Activated naive CD4-positive, alpha-beta T cell treated with Interleukin-2 at 50 U/mL for 16 hours (primary cell): ENCODE results near the gene PTPRN2.

Experiments used
- DNase-seq: peaks from one replicate; pipeline ENCODE4 v3.0.0-alpha.2; 2020

The PTPRN2 gene

DNA sequence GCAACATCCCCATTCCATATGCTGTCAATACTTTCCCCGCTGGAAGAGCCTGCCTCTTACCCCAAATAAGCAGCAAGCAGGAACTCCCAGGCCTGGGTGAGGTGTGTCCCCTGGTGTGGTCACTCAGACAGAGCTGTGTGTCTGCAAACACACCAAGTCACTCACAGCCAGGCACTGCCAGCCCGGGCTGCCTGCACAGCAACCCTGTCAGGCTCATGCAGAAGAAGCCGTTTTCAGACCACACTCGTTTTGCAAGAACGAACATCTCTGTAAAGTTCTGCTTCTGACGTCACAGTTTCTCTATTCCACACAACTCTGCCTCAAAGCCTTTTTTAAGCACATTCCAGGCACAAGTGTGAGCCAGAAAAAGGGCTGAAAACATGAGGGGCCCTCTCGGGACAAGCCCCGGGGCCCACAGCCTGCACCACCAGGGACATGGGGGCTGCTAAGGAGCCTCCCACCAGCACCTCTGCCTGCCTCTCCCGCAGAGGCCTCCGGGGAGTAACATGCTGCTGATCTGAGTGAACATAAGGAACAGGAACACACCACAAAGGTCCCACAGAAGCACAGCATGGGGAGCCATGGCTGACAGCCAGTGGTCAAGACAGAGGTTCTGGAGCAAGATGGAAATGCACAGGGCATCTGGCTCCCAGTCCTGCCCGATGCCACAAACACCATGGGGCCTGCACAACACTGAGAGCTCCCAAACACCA is 11.4 kb downstream of the PTPRN2 start:
- DNase-seq: no peak

DNA sequence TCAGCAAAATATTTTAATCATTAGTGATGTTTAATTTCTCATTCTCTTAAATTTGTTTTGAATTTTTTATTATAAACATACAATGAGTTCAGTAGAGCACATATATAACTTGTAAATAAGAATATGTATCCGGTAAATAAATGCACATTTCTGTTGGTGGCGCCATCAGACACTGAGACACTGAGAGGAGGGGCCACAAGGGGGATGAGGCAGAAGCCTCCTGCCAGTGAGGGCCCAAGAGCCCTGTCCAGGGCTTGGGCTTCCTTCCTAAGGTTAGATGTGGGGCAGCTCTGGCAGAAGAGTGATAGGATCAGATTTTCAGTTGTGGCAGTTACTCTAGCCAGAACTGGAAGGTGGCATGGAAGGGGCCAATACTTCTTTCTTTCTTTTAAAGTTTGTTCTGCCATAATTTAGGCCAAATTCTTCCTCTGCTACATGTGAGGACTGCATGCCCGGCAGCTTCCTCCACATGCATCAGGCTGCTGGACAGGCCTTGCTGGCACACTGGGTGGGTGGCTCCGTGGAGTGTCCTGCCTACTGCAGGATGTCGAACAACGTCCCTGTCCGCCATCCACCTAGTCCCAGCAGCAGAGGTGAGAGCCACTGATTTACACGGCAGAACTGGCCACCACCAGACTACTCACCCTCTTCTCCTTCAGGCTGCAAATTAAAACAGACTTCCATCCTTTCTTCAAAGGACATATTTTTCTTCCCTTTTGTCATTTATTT is 13.2 kb downstream of the PTPRN2 start:
- DNase-seq: no peak

- no peak for DNase-seq
These were observed 14.3 kb downstream of the PTPRN2 start for GRCh38 chr7:158573310-158573709.

DNA sequence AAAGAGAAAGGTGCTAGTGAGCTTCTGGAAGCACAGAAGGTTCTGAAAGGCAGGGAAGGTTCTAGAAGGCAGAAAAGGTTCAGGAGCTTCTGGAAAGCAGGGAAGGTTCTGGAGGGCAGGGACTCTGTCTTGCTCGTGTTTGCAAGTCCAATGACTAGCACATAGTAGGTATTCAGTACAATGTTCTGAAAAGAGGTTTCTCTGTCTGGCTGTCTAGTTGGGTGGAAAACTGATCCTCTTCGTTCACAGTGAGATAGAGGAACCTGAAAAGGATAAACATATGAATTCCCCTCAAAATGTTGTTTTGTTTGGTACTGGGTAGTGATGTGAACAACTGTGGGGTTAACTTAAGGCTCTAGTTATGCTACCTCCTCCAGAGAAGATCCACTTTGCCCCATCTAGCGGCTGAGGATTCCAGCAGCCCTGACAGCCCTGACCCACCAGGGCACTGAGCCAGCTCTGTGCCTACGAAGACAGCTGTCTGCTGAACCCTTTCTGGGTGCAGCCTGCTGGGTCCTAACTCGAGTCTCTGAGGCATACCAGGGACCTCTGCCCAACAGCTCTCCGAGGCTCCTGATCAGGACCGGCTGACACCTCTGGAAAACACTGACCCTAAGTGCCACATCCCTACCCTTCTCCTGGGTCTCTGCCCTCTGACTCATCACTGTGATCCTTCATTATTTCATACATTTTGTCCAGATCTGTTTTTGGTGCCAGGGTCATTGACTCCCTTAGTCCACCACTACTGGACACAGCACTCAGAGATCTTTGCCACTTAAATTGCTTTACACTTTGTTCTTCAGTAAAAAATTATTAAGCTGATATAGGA is 15.4 kb downstream of the PTPRN2 start:
- DNase-seq: no peak

DNA sequence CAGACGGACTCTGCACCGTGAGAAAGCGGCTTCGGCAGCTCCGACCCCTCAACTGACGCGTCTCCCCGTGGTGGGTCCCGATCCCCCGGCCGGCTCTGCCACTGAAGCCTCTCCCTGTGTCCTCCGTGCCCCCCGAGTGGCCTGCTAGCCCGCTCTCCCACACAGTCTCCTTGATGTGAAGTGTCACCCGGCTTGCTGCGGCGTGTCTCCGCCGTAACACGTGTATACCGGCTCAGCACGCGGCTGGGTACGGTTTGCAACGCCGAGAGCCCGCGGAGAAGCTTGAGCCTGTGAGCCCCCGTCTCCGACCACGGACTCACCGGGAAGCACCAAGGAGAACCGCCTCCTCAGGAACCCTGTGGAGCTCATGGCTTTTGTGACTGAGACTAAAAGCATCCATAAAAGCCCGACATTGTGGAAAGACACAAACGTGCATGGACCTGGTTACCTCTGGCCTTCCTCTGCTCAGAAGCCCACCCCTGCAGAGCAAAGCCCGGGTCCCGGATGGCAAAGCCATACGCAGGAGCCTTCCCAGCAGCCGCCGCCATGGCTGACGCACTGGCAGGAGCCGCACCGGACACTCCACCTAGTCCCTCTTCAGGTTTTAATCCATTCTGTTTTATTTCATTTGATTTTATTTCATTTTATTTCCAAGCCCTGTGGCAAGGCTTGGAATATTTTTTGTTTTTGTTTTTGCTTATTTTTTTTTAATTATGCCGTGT is 17.0 kb downstream of the PTPRN2 start:
- DNase-seq: no peak

DNA sequence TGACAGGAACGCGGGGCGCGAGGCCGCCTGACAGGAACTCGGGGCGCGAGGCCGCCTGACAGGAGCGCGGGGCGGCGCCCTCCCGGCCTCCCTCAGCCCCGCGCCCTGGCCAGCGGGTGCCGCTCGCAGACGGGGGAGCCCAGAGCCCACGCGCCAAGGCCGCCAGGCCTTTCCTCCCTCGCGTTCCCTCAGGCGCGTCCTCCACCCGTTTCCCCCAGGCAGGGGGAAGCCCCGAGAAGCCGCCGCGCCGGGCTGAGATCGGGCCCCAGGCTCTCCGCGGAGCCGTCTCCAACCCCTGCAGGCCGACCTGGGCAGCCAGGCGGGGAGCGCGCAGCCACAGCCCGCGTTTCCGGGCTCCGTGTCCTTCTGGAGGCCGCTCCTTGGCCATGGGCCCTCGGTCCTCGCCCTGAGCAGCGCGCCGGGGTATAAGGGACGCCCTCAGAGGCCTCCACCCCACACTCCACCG is 17.7 kb downstream of the PTPRN2 start:
- DNase-seq: no peak

DNA sequence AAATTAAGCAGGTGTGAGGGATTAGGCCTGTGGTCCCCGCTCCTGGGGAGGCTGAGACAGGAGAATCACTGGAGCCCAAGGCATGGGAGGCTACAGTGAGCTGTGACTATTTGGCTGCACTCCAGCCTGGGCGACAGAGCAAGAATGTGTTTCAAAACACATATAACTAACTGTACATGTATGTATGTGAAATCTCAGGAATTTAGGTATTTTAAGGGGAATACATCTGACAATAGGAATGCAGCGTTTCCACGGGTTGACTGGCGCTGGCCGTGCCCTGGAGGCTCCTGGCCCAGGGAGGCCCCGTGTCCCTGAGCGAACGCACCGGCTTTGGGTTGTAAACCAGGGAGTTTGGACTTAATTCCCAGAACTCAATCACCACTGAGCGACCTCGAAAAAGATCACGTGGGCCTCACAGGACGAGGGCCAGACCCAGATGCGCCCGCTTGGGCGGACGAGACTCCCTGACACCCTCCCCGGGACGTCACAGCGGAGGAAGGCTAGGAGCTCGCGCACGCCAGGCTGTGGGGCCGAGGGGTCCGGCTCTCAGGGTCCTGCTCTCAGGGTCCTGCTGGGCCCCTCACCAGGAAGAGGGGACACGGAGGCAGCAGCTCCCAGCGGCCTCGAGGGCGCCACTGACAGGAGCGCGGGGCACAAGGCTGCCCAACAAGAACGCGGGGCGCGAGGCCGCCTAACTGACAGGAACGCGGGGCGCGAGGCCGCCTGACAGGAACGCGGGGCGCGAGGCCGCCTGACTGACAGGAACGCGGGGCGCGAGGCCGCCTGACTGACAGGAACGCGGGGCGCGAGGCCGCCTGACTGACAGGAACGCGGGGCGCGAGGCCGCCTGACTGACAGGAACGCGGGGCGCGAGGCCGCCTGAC is 18.4 kb downstream of the PTPRN2 start:
- DNase-seq: no peak

DNA sequence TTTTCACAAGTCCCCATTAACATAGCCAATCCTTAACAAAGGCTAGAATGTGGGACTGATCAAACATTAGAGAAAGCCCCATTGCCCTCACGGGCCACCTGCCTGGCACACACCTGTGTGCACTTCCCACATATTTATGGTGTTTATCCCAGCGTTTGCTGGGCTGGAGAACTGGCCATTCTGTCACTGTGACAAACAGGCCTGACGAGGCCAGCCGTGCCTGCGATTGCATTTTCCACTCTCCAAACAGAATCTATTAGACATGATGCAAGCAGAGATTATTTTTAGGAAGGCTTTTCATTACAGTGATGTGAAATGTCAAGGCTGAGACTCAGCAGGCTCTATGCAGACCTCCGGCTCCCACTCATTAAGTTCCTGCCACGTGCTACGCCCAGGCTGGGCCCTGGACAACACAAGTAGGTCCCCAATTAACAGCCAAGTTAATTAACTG is 20.4 kb downstream of the PTPRN2 start:
- no peak for DNase-seq

- DNase-seq: no peak
These were observed 23.0 kb downstream of the PTPRN2 start for GRCh38 chr7:158564663-158565035.

GRCh38 chr7:158563911-158564662 is 23.5 kb downstream of the PTPRN2 start:
- DNase-seq: no peak

DNA sequence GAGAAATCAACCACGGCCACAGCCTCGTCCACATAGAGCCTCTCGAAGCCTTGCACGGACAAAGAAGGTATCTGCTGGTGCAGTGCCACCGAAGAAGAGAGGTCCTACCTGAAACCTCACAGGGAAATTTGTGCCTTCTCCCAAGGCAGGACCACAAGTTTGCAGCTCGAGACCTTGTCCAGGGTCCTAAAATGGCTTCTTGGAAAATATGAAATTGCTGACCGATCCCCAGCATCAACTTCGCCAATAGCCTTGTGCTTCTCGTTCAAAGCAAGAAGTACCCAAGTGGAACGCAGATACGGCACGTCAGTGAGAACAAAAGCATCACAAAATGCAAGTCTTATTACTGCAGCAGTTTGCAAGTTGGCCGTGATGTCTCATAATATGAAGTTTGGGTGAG is 24.6 kb downstream of the PTPRN2 start:
- no peak for DNase-seq

- DNase-seq: no peak
These were observed 25.1 kb downstream of the PTPRN2 start for GRCh38 chr7:158562517-158562916.

- DNase-seq: no peak
These were observed 26.0 kb downstream of the PTPRN2 start for GRCh38 chr7:158561659-158562058.

GRCh38 chr7:158560386-158560785 is 27.2 kb downstream of the PTPRN2 start:
- no peak for DNase-seq

DNA sequence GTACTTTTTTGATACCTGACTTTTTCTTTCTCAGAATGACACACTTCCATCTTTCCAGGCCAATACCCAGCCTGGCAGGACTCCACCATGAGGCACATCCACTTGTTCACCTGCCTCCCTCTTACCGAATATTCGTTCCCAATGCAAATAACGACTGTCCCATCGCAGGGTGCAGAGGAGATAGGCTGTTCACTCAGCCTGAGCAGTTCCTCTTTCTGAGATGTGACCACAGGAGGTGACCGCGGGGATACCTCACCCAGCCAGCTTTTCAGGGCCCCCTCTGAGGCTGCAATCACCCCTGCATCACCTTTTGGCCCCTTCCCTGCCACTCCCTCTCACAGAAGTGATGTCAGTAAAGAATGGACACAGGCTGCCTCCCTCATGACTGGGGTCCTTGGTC is 28.3 kb downstream of the PTPRN2 start:
- no peak for DNase-seq

GRCh38 chr7:158558816-158559215 is 28.8 kb downstream of the PTPRN2 start:
- no peak for DNase-seq

- DNase-seq: no peak
These were observed 30.2 kb downstream of the PTPRN2 start for GRCh38 chr7:158557441-158557755.

GRCh38 chr7:158556721-158557440 is 30.7 kb downstream of the PTPRN2 start:
- no peak for DNase-seq

DNA sequence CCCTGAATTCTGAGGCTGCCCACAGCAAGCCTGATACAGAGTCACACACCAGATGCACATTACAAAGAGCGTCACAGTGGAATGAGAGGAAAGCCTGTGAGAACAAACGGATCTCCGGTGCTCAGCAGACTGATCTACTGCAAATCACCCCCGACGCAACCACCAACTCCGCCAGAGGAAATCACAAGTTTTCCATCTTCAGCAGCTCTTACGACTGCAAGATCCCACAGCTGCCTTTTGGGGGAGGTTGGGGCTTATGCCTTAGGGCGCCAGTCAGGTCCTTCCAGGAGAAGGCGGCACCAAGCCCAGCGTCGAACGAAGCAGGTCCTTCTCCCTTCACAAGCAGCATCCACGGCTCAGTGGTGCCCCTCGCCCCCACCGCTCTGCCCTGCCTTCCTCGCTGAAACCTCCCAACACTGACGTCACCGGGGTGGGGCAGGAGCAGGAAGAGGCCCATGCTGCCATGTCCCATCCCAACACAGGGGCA is 32.5 kb downstream of the PTPRN2 start:
- DNase-seq: no peak

- no peak for DNase-seq
These were observed 36.7 kb downstream of the PTPRN2 start for GRCh38 chr7:158550886-158551452.
